OCI-LY7 (cell line): ENCODE measurements around the gene RFC5.

Experiments used
- CTCF ChIP-seq: fragments of 200-600 bp; sonication (generic); conservative IDR thresholded peaks from 2 replicates; pipeline ENCODE4 v1.5.1; 2014; ENCODE audit warnings: mild to moderate bottlenecking, antibody characterized with exemption, low read length, moderate library complexity, mixed read lengths
- EZH2phosphoT487 ChIP-seq: fragments of 200-600 bp; sonication (generic); IDR thresholded peaks from 2 replicates; pipeline ENCODE4 v1.6.1; 2018; ENCODE audit warnings: low read depth, borderline replicate concordance, mild to moderate bottlenecking, mixed run types, antibody characterized with exemption, low read length, moderate library complexity, mixed read lengths

GRCh38 chr12:118015944-118016343 is 559 bp upstream of the RFC5 start:
- TF ChIP-seq CTCF = no peak
- TF ChIP-seq EZH2phosphoT487 = no peak
